HG03039 (cell line): Measurements from ENCODE around the gene ZBTB20.
"Not testable (repeated sequence)": the region's sequence is repeated elsewhere in the genome, so short reads cannot be mapped to it uniquely, and the experiment has no call there.

Experiments used
- ATAC-seq: cut with Tn5 transposase; IDR thresholded peaks from one replicate; pipeline ENCODE4 v1.9.1; 2021; ENCODE audit warnings: mild to moderate bottlenecking, moderate library complexity; ENCODE audit not compliant: unreplicated experiment

The ZBTB20 gene

DNA sequence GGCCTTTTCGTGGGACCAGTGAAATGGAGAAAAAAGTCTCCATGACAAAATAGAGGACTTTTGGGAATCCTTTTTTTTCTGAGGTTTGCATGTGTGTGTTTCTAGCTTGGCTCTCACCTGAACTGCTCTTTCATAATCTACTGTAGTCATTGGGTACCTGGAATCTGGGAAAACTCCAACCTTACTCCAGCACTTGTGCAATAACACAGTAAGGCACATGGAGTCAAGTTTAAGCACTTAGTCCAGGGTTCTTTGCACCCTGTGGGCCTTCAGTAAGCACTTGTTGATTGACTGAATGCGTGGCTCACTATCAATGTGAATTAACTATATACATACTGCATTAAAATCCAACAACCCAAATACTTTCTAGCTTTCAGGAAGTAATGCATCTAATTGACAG, 299.5 kb downstream of the ZBTB20 start:
- no peak for ATAC-seq

- ATAC-seq = no peak
These were observed 300.3 kb downstream of the ZBTB20 start for GRCh38 chr3:114846779-114847178.

GRCh38 chr3:114846252-114846651, 300.8 kb downstream of the ZBTB20 start:
- ATAC-seq = no peak

DNA sequence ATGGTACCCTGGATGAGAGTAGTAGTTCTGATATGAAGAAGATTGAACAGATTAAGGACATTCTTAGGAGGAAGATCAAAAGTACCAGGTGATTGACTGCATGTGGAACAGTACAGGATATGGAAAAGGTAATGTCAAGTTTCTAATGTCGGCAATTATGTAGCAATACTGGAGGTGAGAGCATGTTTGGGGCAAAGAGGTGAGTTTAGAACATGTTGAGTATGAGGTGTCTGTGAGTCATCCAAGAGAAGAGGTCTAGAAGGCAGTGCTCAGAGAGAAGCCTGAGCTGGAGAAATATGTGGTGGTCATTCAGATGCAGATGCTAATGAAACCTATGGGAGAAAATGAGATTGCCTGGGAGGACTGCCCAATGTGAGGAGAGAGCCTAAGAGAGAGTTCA, 305.6 kb downstream of the ZBTB20 start:
- ATAC-seq = no peak

DNA sequence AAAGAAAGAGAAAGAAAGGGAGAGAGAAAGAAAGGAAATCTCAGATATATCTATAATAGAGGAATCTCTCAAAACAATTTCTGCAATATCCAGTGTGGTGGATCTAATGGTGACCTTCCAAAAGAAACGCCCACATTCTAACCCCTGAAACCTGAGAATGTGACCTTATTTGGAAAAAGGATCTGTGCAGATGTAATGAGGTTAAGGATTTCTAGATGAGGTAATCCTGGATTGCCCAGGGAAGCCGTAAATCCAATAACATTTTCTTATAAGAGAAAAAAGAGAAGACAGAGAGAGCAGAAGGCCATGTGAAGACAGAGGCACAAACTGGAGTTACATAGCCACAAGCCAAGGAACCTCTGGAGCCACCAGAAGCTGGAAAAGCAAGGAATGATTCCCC, 307.6 kb downstream of the ZBTB20 start:
- no peak for ATAC-seq

- no peak for ATAC-seq
These were observed 309.1 kb downstream of the ZBTB20 start for GRCh38 chr3:114838025-114838424.

DNA sequence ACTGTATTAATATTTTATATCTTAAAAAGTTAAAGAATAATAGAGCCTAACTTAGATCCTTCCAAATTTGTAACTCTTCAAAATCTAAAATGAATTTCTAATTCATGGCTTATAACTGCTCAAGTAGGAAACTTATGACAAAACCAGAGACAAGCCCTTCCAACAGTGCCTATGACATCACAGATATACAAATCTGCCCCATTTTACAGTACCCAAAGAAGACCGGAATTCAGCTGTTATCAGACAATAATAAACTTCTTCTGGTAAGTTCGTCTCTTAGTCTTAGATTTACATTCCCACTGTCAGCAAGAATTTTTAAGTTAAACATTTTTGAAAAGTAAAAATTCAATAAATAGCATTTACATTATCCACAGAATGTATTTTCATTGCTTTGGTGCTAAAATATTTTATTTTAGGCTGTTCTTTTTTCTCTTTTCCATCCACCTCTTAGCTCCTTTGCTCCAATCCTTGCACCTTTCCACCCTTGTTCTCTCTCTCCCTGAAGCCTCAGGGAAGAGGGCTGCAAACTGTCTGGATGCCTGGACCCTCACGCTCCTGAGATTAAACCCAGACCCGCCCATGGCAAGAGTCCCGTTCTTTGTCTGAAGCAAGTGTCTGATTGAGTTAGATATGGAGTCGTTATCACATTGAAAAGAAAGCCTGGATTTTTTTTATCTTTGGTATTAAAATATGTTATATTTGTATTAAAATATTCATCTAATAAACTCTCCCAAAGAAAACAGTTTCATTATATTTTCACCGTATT, 312.7 kb downstream of the ZBTB20 start:
- no peak for ATAC-seq

GRCh38 chr3:114831861-114832260, 315.2 kb downstream of the ZBTB20 start:
- ATAC-seq = no peak

- no peak for ATAC-seq
These were observed 316.4 kb downstream of the ZBTB20 start for GRCh38 chr3:114830652-114831051.

- no peak for ATAC-seq
These were observed 317.3 kb downstream of the ZBTB20 start for GRCh38 chr3:114829783-114830182.

GRCh38 chr3:114827495-114827894, 319.6 kb downstream of the ZBTB20 start:
- ATAC-seq = no peak

- no peak for ATAC-seq
These were observed 323.1 kb downstream of the ZBTB20 start for GRCh38 chr3:114824014-114824413.

DNA sequence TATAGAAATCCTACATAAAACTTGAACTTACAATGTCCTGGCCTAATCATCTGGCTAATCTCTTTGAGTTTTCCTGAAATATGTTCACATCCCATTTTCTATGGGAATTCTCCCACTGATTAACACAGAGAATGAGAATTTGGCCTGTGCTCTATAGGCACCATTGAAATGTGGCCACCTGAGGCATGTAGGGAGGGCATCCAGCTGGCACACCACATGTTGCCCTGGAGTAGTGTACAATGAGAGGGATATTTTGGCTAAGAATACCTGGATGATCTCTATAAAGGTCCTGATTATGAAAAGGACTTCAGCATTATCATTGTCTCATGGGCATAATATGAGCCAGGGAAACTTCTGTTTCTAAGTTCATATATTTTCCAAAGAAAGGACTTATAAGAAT, 324.0 kb downstream of the ZBTB20 start:
- no peak for ATAC-seq

DNA sequence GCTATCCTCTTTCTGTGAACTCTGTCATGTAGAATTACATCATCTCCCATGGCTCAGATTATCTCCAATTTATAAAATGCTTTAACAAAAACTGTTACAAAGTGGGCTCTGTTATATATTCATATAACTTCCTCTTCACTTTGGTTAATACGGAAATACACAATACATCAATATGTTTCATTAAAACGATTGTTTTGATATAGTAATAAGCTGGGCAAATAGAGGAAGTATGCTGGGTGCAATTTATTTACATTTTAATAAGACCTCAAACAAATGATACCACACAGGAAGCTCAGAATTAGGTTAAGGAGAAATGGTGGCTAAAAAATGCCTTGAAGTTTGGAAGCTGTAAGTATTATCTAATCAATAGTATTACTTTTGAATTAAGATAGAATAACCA, 331.0 kb downstream of the ZBTB20 start:
- ATAC-seq = no peak

- ATAC-seq = not testable (repeated sequence)
These were observed 334.4 kb downstream of the ZBTB20 start for GRCh38 chr3:114812541-114813238.

DNA sequence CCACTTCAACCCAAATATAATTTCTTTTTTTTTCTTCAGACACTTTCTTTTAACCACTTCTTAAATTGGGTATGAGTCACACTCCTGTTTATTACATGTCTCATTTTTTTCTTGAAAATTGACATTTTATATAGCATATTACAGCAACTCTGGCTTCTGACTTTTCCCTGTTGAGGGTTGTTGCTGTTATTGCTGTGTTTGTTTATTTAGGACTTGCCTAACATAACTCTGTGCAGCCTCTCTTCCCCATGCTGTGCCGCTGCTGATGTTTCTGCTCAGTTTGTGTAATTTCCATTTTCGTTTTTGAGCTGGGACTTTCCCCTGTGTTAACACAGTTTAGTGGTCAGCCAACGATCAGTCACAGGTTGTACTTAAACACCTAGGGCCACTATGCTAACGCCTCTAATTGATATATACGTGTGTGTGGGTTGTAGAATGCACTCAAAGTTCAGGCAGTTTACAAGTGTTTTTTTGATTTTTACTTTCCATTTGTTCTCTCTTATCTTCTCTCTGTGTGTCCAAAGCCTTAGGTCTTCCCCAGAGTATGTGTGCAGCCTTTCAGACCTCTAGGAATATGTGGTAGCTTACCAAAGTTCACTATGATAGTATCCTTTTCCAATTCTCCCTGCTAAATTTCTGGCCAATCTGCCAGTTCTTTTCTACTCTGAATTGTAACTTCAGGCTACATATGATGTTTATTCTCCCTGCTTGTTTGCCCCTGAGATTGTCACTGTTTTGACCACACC, 337.2 kb downstream of the ZBTB20 start:
- ATAC-seq = peak; percentile 99

- ATAC-seq = no peak
These were observed 343.0 kb downstream of the ZBTB20 start for GRCh38 chr3:114804099-114804498.

- no peak for ATAC-seq
These were observed 343.9 kb downstream of the ZBTB20 start for GRCh38 chr3:114803042-114803695.

- ATAC-seq = no peak
These were observed 346.6 kb downstream of the ZBTB20 start for GRCh38 chr3:114800272-114801031.

DNA sequence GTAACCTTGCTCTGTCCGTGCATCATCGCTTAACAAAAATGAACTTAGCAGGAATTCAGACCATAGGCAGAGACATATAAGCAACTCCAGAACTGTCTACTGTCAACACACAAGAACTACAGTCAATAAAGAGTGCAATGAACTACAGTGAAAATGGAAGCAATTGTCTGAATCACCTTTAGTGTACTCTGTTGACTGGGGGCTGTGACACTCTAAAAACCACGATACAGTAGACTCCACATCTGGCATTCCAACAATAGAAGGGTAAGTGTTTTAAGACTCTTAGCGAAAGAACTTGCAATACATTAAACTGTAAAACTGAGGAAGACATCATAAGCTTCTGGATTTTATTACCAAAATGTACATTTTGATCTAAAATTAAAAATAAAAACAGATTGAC, 347.3 kb downstream of the ZBTB20 start:
- no peak for ATAC-seq

DNA sequence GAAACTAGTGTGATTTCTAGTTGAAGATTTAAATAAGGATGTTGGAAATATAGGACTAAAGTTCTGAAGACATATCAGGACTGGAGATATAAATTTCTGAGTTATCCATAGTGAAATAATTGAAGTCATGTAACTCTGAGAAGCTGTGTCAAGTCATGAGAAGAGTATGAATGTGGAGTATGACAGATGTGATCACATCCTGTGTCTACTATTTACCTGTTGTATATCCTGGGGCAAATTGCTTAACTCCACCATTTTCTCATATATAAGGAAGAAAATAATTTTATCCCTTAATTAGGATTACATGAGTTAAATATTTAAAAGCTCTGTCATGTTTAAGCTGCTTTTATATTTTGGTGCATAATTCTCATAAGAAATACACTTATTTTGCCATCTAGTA, 350.3 kb downstream of the ZBTB20 start:
- ATAC-seq = no peak
